Osteoblast (primary cell): ENCODE data around the gene CLEC16A. TPM values are rescaled to one million over a fixed set of nuclear protein-coding genes. Genes with fewer than 3 reads are reported as not detected.
A peak's percentile ranks its signal among the peaks of the same experiment; 100 is the strongest.

Experiments
- DNase-seq: peaks from one replicate; pipeline ENCODE4 v3.0.0; 2011; ENCODE audit warnings: low spot score, mixed read lengths; ENCODE audit not compliant: insufficient read length; ENCODE audit errors: missing footprints
- H2AFZ ChIP-seq: 2 replicates; pipeline ENCODE4 v1.6.0; 2011; ENCODE audit warnings: mild to moderate bottlenecking, low read length
- H3K27ac ChIP-seq: 2 replicates; pipeline ENCODE4 v1.5.1; 2011; ENCODE audit warnings: mild to moderate bottlenecking, low read depth, low read length, moderate library complexity
- H3K27me3 ChIP-seq: 2 replicates; pipeline ENCODE4 v1.6.0; 2012; ENCODE audit warnings: mild to moderate bottlenecking, control low read depth, inconsistent platforms, low read length, moderate library complexity; ENCODE audit not compliant: insufficient read depth
- H3K36me3 ChIP-seq: 2 replicates; pipeline ENCODE4 v1.5.1; 2011; ENCODE audit warnings: mild to moderate bottlenecking, low read length, control low read depth, moderate library complexity; ENCODE audit not compliant: insufficient read depth
- H3K4me1 ChIP-seq: 2 replicates; pipeline ENCODE4 v1.5.1; 2011; ENCODE audit warnings: mild to moderate bottlenecking, low read length, control low read depth, moderate library complexity; ENCODE audit not compliant: insufficient read depth
- H3K4me2 ChIP-seq: 2 replicates; pipeline ENCODE4 v1.6.0; 2011; ENCODE audit warnings: mild to moderate bottlenecking, low read length; ENCODE audit not compliant: insufficient read depth
- H3K4me3 ChIP-seq: fragments of 200-600 bp; sonication (generic); 3 replicates; pipeline ENCODE4 v1.5.1; 2012; ENCODE audit warnings: mild to moderate bottlenecking, low read length, inconsistent platforms; ENCODE audit not compliant: insufficient read depth
- H3K79me2 ChIP-seq: 2 replicates; pipeline ENCODE4 v1.6.0; 2012; ENCODE audit warnings: mild to moderate bottlenecking, low read length, control low read depth, inconsistent platforms; ENCODE audit not compliant: insufficient read depth
- H3K9me3 ChIP-seq: 2 replicates; pipeline ENCODE4 v1.5.1; 2011; ENCODE audit warnings: low read depth, low read length, control low read depth
- H4K20me1 ChIP-seq: 2 replicates; pipeline ENCODE4 v1.6.0; 2012; ENCODE audit warnings: mild to moderate bottlenecking, low read length, control low read depth; ENCODE audit not compliant: insufficient read depth
- CTCF ChIP-seq: IDR thresholded peaks from 2 replicates; pipeline ENCODE4 v1.5.1; 2011; ENCODE audit warnings: mild to moderate bottlenecking, low read depth, low read length, moderate library complexity; ENCODE audit errors: extremely low read depth
- total RNA-seq: library from RNA; depleted of rRNA; stranded (reverse); fragments of >200 nt; gene quantifications from 2 replicates; pipeline ENCODE4 v1.2.3, GENCODE V29; 2012

Gene CLEC16A
- total RNA-seq, 1 donor: 25.7 TPM

DNA sequence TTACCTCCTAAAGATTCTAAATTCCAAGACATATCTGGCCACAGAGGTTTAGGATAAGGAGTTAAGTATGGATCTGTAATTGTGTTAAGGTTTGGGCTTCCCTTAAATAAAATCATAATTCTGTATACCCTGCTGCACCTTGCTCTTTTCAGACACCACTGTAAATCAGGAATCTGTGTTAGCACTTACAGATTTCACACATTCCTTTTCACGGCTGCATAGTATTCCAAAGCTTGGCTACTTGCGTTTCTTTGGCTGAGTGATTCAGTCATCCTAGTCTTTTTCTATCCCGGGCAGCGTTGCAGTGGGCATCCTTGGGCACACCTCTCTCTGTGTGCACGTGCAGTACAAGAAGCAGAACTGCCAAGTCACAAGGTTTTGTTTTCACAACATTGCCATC lies 205.8 kb downstream of the CLEC16A start:
- Histone ChIP-seq H2AFZ (no peak overlapping the region), H3K27me3 (no peaks in the 10 kb centered on the region), H3K4me2 (no peak overlapping the region), H3K9me3 (no peaks in the 10 kb centered on the region), H3K79me2 (no peaks in the 10 kb centered on the region), H4K20me1 (peaks cover 6% of the 10 kb centered on the region), H3K4me3 (no peak overlapping the region), H3K27ac (no peak overlapping the region), H3K36me3 (no peaks in the 10 kb centered on the region), H3K4me1 (peaks cover 5% of the 10 kb centered on the region)
- no peak for TF ChIP-seq CTCF
- DNase-seq: no peak

DNA sequence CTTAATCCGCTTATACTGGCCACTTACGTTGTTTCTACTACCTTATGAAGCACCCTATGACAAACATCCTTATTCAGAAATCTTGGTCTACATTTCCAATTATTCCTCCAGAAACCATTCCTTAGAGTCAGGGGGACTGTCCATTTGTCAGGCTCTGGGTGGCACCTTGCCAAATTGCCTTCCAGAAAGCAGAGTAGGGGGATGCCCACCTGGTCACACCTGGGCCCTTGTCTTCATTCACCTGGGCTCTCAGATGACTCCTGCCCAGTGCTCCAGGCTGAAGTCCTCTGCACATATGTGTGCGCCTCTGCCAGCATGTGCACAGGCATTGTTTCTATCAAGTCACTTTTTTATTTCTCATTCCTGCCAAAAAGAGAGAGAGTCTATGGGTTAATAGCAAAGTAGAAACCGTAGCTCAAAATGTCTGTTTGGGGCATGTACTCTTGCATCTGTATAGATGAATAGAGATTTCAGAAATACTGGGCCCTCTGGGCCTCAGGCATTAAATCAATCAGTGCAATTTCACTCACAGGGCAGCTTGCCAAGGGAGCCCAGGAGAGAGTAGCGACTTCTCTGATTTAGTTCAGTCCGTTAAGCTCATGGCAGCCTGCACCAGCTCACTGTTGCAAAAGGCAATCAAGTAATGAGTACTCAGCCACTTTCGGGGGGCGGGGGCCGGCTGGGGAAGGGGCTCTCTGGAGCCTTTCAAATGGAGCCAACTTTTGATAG lies 207.0 kb downstream of the CLEC16A start:
- no peak for DNase-seq
- peaks cover 7% of the 10 kb centered on the region for H3K4me1 ChIP-seq
- no peak for TF ChIP-seq CTCF
- H3K9me3 ChIP-seq: no peaks in the 10 kb centered on the region
- H3K36me3 ChIP-seq: no peaks in the 10 kb centered on the region
- no peak overlapping the region for H3K4me3 ChIP-seq
- no peaks in the 10 kb centered on the region for H3K79me2 ChIP-seq
- no peak overlapping the region for H3K27ac ChIP-seq
- H3K27me3 ChIP-seq: no peaks in the 10 kb centered on the region
- H2AFZ ChIP-seq: no peak overlapping the region
- H3K4me2 ChIP-seq: no peak overlapping the region
- H4K20me1 ChIP-seq: peaks cover 3% of the 10 kb centered on the region

DNA sequence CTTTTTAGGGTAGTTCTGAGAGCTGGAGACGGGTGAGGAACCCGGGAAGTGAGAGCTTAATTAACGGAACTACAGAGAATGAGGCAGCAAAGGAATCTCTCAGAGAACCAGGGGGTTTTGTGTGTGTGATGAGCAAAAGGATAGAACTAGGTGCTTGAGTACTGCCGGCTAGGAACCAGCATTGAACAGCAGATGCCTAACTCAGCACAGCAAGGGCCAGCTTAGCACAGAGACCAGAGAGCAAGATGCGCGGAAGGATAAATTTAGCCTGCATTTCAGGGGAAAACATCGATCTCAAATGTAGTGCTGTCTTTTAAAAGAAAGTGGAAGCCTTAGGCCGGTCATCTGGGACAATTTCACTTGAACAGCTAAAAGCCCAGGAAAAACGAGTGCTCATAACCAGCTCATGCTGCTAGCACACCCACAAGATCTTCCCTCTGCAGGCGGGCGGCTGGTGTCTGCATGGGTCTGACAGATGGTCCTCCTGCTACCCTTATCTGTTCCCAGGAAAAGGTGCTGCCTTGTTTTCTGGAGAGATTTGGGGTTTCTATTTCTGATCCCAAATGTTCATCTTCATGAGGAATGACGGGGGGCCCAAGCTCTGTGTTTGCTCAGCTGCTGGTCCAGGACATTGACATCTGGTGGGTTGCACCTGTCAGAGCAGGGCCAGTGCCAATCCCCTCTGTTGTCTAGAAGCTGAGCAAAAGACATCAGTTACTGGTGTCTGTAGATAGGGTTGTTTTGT lies 207.7 kb downstream of the CLEC16A start:
- peak; percentile 30 for DNase-seq
- H3K36me3 ChIP-seq: no peaks in the 10 kb centered on the region
- H4K20me1 ChIP-seq: peaks cover 5% of the 10 kb centered on the region
- H3K27me3 ChIP-seq: no peaks in the 10 kb centered on the region
- H2AFZ ChIP-seq: no peak overlapping the region
- no peak overlapping the region for H3K4me3 ChIP-seq
- no peak overlapping the region for H3K4me2 ChIP-seq
- peaks cover 7% of the 10 kb centered on the region for H3K4me1 ChIP-seq
- H3K27ac ChIP-seq: no peak overlapping the region
- no peaks in the 10 kb centered on the region for H3K79me2 ChIP-seq
- H3K9me3 ChIP-seq: no peaks in the 10 kb centered on the region
- no peak for TF ChIP-seq CTCF

DNA sequence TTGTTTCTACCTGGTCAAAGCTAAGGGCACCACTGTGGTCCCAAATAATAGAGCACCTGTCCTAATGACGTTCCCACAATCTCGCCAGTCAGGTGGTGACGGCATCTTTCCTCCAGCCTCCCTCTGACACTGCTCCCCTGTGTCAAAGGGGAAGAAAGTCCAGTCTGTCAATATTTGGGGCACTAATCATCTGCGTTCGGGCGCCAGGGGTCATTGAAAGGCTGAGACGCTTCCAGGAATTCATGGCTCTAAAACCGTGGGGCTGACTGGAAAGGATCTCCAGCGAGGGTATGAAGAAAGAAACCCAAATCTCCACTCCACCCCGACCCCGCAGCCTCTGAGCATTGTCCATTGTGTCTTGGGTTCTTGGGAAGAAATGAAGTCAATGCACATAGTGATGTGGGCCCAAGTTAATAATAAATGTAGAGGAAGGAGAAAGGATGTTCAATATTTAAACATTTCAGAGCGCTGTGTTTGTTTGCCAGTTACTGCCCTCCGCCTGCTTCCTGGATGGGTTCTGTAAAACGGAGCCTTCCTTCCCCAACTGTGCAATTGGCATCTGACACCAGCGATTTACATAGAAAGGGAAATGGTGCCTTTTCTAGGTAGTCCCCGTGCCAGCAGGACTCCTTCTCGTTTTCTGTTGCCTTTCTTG lies 208.4 kb downstream of the CLEC16A start:
- no peak overlapping the region for H2AFZ ChIP-seq
- H3K9me3 ChIP-seq: no peaks in the 10 kb centered on the region
- H3K27ac ChIP-seq: no peak overlapping the region
- H3K27me3 ChIP-seq: no peaks in the 10 kb centered on the region
- no peaks in the 10 kb centered on the region for H3K79me2 ChIP-seq
- TF ChIP-seq CTCF: no peak
- H3K4me2 ChIP-seq: no peak overlapping the region
- peaks cover 5% of the 10 kb centered on the region for H4K20me1 ChIP-seq
- H3K4me1 ChIP-seq: peaks cover 7% of the 10 kb centered on the region
- H3K4me3 ChIP-seq: no peak overlapping the region
- DNase-seq: peak; percentile 17
- no peaks in the 10 kb centered on the region for H3K36me3 ChIP-seq
